WTC11 (cell line): ENCODE results near the gene MNAT1. TPM values are rescaled to one million over a fixed set of nuclear protein-coding genes. Genes with fewer than 3 reads are reported as not detected.

ENCODE experiments used
- ATAC-seq: fragments of 200-7000 bp; cut with Tn5 transposase; 2 replicates; pipeline ENCODE4 v1.10.0; 2021; ENCODE audit warnings: mild to moderate bottlenecking, moderate library complexity
- CTCF ChIA-PET: fragments of 300-600 bp; sonication (Branson Sonifier 250); formaldehyde crosslinking; loops from one replicate; lab custom pipeline; 2021; ENCODE audit warnings: antibody characterized with exemption; lab: Charles Lee
- POLR2A ChIA-PET: fragments of 350-600 bp; sonication (Branson Sonifier 250); formaldehyde crosslinking; loops from one replicate; lab custom pipeline; 2021; ENCODE audit warnings: antibody characterized with exemption; lab: Charles Lee
- DNase-seq: peaks from one replicate; pipeline ENCODE4 v3.0.0; 2021; ENCODE audit warnings: low spot score
- H3K27ac Mint-ChIP-seq: 2 replicates; pipeline ENCODE4 v1.8.0; 2021; ENCODE audit warnings: mixed read lengths
- H3K27me3 Mint-ChIP-seq: 2 replicates; pipeline ENCODE4 v1.8.0; 2021; ENCODE audit warnings: low read depth, mild to moderate bottlenecking, moderate library complexity, mixed read lengths
- H3K36me3 Mint-ChIP-seq: 2 replicates; pipeline ENCODE4 v1.8.0; 2021; ENCODE audit warnings: mixed read lengths
- H3K4me1 Mint-ChIP-seq: 2 replicates; pipeline ENCODE4 v1.8.0; 2022; ENCODE audit warnings: mixed read lengths
- H3K4me3 Mint-ChIP-seq: 2 replicates; pipeline ENCODE4 v1.8.0; 2021; ENCODE audit warnings: mild to moderate bottlenecking, moderate library complexity, mixed read lengths
- H3K9me3 Mint-ChIP-seq: 2 replicates; pipeline ENCODE4 v1.8.0; 2021; ENCODE audit warnings: mixed read lengths
- CREB1 ChIP-seq: sonication (generic); formaldehyde crosslinking; IDR thresholded peaks from 2 replicates; pipeline ENCODE4 v1.8.0; 2023; ENCODE audit warnings: mild to moderate bottlenecking, missing genetic modification reagents
- EMX1 ChIP-seq: fragments of 250-450 bp; sonication (Bioruptor Pico); IDR thresholded peaks from 2 replicates; pipeline ENCODE4 v1.8.0; 2021; ENCODE audit warnings: mild to moderate bottlenecking
- GABPB1 ChIP-seq: sonication (generic); formaldehyde crosslinking; IDR thresholded peaks from 2 replicates; pipeline ENCODE4 v1.8.1; 2023; ENCODE audit warnings: mild to moderate bottlenecking, missing genetic modification reagents
- HMGA2 ChIP-seq: fragments of 250-450 bp; sonication (Bioruptor Pico); IDR thresholded peaks from 2 replicates; pipeline ENCODE4 v1.4.0; 2021; ENCODE audit warnings: mild to moderate bottlenecking, moderate library complexity
- JAZF1 ChIP-seq: fragments of 250-450 bp; sonication (Bioruptor Pico); IDR thresholded peaks from 2 replicates; pipeline ENCODE4 v1.9.0; 2021; ENCODE audit warnings: moderate library complexity, mild to moderate bottlenecking, inconsistent platforms
- KAT7 ChIP-seq: sonication (generic); formaldehyde crosslinking; IDR thresholded peaks from 2 replicates; pipeline ENCODE4 v1.8.1; 2023; ENCODE audit warnings: missing genetic modification reagents, mild to moderate bottlenecking, borderline replicate concordance
- MYBL2 ChIP-seq: sonication (generic); formaldehyde crosslinking; IDR thresholded peaks from 2 replicates; pipeline ENCODE4 v1.8.1; 2023; ENCODE audit warnings: mild to moderate bottlenecking, moderate library complexity, missing genetic modification reagents
- SP1 ChIP-seq: sonication (generic); formaldehyde crosslinking; conservative IDR thresholded peaks from 2 replicates; pipeline ENCODE4 v1.8.1; 2022; ENCODE audit warnings: missing genetic modification reagents
- TCF7 ChIP-seq: sonication (generic); formaldehyde crosslinking; IDR thresholded peaks from 2 replicates; pipeline ENCODE4 v1.8.0; 2022; ENCODE audit warnings: mild to moderate bottlenecking, low read depth, missing genetic modification reagents, moderate library complexity
- TEAD4 ChIP-seq: sonication (generic); formaldehyde crosslinking; IDR thresholded peaks from 2 replicates; pipeline ENCODE4 v1.8.0; 2022; ENCODE audit warnings: mild to moderate bottlenecking, missing genetic modification reagents
- ZNF121 ChIP-seq: sonication (generic); formaldehyde crosslinking; IDR thresholded peaks from 2 replicates; pipeline ENCODE4 v1.8.0; 2023; ENCODE audit warnings: missing genetic modification reagents
- ZNF219 ChIP-seq: sonication (generic); formaldehyde crosslinking; IDR thresholded peaks from 2 replicates; pipeline ENCODE4 v1.8.0; 2023; ENCODE audit warnings: missing genetic modification reagents, mild to moderate bottlenecking, borderline replicate concordance
- ZNF232 ChIP-seq: sonication (generic); formaldehyde crosslinking; IDR thresholded peaks from 2 replicates; pipeline ENCODE4 v1.8.0; 2022; ENCODE audit warnings: mild to moderate bottlenecking, missing genetic modification reagents
- ZNF317 ChIP-seq: sonication (generic); formaldehyde crosslinking; IDR thresholded peaks from 2 replicates; pipeline ENCODE4 v1.8.1; 2023; ENCODE audit warnings: low read depth, mild to moderate bottlenecking, moderate library complexity, missing genetic modification reagents, borderline replicate concordance
- total RNA-seq: library from RNA; stranded (reverse); gene quantifications from 3 replicates; pipeline ENCODE4 v1.2.3, GENCODE V29; 2021
- TF ChIP-seq, protein P1 (sequence below): sonication (generic); formaldehyde crosslinking; IDR thresholded peaks from 2 replicates; pipeline ENCODE4 v1.8.0; 2023; ENCODE audit warnings: mild to moderate bottlenecking, missing genetic modification reagents
- TF ChIP-seq, protein P2 (sequence below): sonication (generic); formaldehyde crosslinking; conservative IDR thresholded peaks from 2 replicates; pipeline ENCODE4 v1.8.1; 2022; ENCODE audit warnings: mild to moderate bottlenecking, missing genetic modification reagents
- TF ChIP-seq, protein P3 (sequence below): sonication (generic); formaldehyde crosslinking; IDR thresholded peaks from 2 replicates; pipeline ENCODE4 v1.8.0; 2022; ENCODE audit warnings: missing genetic modification reagents
- TF ChIP-seq, protein P4 (sequence below): sonication (generic); formaldehyde crosslinking; IDR thresholded peaks from 2 replicates; pipeline ENCODE4 v1.8.1; 2022; ENCODE audit warnings: mild to moderate bottlenecking, missing genetic modification reagents, moderate library complexity, borderline replicate concordance

Gene MNAT1
- total RNA-seq, 1 experiment from 2014 or later: 59.0 TPM

DNA sequence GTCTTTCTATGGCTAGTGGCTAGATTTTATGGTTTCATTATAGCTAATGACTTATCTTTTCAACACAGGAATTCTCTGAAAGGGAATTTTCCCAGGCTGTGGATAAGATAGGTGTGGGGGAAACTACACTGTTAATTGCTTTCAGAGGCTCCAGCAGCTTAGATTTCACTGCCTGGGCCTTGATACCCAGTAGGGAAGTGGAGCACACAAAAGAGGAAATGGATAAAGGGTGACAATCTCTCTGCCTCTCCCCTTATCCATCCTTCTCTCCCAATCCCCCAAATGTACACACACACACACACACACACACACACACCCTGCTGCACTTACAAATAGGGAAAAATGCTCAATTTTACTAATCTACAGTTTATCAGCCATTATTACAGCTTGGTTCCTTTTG lies 29.5 kb upstream of the MNAT1 start:
- Mint-ChIP-seq H3K27me3 (no peaks in the 10 kb centered on the region; the same call in 1 of the 2 replicates), H3K27ac (no peak overlapping the region), H3K9me3 (peaks cover 19% of the 10 kb centered on the region), H3K4me1 (no peaks in the 10 kb centered on the region), H3K4me3 (no peak overlapping the region), H3K36me3 (peaks cover 15% of the 10 kb centered on the region)
- POLR2A ChIA-PET: no interaction called here
- ATAC-seq (no peak), DNase-seq (no peak)
- CTCF ChIA-PET: no interaction called here
- TF ChIP-seq JAZF1 (CRISPR knock-in tag): no peak
- TF ChIP-seq, protein P1, sequence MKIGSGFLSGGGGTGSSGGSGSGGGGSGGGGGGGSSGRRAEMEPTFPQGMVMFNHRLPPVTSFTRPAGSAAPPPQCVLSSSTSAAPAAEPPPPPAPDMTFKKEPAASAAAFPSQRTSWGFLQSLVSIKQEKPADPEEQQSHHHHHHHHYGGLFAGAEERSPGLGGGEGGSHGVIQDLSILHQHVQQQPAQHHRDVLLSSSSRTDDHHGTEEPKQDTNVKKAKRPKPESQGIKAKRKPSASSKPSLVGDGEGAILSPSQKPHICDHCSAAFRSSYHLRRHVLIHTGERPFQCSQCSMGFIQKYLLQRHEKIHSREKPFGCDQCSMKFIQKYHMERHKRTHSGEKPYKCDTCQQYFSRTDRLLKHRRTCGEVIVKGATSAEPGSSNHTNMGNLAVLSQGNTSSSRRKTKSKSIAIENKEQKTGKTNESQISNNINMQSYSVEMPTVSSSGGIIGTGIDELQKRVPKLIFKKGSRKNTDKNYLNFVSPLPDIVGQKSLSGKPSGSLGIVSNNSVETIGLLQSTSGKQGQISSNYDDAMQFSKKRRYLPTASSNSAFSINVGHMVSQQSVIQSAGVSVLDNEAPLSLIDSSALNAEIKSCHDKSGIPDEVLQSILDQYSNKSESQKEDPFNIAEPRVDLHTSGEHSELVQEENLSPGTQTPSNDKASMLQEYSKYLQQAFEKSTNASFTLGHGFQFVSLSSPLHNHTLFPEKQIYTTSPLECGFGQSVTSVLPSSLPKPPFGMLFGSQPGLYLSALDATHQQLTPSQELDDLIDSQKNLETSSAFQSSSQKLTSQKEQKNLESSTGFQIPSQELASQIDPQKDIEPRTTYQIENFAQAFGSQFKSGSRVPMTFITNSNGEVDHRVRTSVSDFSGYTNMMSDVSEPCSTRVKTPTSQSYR (CRISPR knock-in tag): no peak
- TF ChIP-seq ZNF317: no peak
- no peak for TF ChIP-seq TEAD4 (CRISPR knock-in tag)
- no peak for TF ChIP-seq TCF7
- no peak for TF ChIP-seq ZNF232 (CRISPR knock-in tag)

DNA sequence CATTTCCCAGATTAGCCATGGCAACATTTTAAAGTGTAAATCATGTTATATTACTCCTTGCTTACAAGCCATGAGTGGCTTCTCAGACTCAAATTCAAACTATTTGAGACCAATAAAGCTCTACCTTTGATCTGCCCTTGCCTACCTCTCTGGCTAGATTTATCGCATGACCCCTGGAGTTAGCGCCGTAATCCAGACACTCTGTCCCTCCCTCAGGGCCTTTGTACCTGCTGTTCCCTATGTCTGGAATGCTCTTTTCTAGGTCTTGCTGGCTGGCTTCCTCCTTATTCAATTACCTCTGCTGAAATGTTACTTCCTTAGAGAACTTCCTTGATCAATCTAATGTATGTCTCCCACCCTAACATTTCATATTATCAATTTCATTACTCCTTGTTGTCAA lies 26.7 kb upstream of the MNAT1 start:
- ATAC-seq: peak; percentile 67
- no peak overlapping the region for H3K4me3 Mint-ChIP-seq
- H3K27ac Mint-ChIP-seq: no peak overlapping the region
- CTCF ChIA-PET: no interaction called here
- POLR2A ChIA-PET: interaction anchor here (0.6 kb wide), 1 partner anchor 44 kb away, joined by 3 read pairs; no protein-coding TSS in a partner anchor
- H3K27me3 Mint-ChIP-seq: no peaks in the 10 kb centered on the region
- no peaks in the 10 kb centered on the region for H3K9me3 Mint-ChIP-seq
- peaks cover 2% of the 10 kb centered on the region; the same call in 1 of the 2 replicates for H3K36me3 Mint-ChIP-seq
- peaks cover 14% of the 10 kb centered on the region for H3K4me1 Mint-ChIP-seq
- no peak for DNase-seq
- TF ChIP-seq, protein P2, sequence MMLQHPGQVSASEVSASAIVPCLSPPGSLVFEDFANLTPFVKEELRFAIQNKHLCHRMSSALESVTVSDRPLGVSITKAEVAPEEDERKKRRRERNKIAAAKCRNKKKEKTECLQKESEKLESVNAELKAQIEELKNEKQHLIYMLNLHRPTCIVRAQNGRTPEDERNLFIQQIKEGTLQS (CRISPR knock-in tag): no peak
- TF ChIP-seq KAT7 (CRISPR knock-in tag) (no peak), HMGA2 (CRISPR knock-in tag) (no peak), ZNF121 (CRISPR knock-in tag) (no peak), MYBL2 (CRISPR knock-in tag) (no peak), CREB1 (CRISPR knock-in tag) (no peak), EMX1 (CRISPR knock-in tag) (no peak), SP1 (CRISPR knock-in tag) (no peak), ZNF219 (CRISPR knock-in tag) (no peak), GABPB1 (no peak)
- TF ChIP-seq, protein P3, sequence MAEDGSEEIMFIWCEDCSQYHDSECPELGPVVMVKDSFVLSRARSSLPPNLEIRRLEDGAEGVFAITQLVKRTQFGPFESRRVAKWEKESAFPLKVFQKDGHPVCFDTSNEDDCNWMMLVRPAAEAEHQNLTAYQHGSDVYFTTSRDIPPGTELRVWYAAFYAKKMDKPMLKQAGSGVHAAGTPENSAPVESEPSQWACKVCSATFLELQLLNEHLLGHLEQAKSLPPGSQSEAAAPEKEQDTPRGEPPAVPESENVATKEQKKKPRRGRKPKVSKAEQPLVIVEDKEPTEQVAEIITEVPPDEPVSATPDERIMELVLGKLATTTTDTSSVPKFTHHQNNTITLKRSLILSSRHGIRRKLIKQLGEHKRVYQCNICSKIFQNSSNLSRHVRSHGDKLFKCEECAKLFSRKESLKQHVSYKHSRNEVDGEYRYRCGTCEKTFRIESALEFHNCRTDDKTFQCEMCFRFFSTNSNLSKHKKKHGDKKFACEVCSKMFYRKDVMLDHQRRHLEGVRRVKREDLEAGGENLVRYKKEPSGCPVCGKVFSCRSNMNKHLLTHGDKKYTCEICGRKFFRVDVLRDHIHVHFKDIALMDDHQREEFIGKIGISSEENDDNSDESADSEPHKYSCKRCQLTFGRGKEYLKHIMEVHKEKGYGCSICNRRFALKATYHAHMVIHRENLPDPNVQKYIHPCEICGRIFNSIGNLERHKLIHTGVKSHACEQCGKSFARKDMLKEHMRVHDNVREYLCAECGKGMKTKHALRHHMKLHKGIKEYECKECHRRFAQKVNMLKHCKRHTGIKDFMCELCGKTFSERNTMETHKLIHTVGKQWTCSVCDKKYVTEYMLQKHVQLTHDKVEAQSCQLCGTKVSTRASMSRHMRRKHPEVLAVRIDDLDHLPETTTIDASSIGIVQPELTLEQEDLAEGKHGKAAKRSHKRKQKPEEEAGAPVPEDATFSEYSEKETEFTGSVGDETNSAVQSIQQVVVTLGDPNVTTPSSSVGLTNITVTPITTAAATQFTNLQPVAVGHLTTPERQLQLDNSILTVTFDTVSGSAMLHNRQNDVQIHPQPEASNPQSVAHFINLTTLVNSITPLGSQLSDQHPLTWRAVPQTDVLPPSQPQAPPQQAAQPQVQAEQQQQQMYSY (CRISPR knock-in tag): no peak
- TF ChIP-seq, protein P4, sequence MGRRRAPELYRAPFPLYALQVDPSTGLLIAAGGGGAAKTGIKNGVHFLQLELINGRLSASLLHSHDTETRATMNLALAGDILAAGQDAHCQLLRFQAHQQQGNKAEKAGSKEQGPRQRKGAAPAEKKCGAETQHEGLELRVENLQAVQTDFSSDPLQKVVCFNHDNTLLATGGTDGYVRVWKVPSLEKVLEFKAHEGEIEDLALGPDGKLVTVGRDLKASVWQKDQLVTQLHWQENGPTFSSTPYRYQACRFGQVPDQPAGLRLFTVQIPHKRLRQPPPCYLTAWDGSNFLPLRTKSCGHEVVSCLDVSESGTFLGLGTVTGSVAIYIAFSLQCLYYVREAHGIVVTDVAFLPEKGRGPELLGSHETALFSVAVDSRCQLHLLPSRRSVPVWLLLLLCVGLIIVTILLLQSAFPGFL: no peak
